Measurements from ENCODE around the gene SGMS1. TPM values are rescaled to one million over a fixed set of nuclear protein-coding genes. Genes with fewer than 3 reads are reported as not detected.

SGMS1 gene
- total RNA-seq, 4 donors from 2014 or later, result 28.3 to 44.5 (median 41.7) TPM

DNA sequence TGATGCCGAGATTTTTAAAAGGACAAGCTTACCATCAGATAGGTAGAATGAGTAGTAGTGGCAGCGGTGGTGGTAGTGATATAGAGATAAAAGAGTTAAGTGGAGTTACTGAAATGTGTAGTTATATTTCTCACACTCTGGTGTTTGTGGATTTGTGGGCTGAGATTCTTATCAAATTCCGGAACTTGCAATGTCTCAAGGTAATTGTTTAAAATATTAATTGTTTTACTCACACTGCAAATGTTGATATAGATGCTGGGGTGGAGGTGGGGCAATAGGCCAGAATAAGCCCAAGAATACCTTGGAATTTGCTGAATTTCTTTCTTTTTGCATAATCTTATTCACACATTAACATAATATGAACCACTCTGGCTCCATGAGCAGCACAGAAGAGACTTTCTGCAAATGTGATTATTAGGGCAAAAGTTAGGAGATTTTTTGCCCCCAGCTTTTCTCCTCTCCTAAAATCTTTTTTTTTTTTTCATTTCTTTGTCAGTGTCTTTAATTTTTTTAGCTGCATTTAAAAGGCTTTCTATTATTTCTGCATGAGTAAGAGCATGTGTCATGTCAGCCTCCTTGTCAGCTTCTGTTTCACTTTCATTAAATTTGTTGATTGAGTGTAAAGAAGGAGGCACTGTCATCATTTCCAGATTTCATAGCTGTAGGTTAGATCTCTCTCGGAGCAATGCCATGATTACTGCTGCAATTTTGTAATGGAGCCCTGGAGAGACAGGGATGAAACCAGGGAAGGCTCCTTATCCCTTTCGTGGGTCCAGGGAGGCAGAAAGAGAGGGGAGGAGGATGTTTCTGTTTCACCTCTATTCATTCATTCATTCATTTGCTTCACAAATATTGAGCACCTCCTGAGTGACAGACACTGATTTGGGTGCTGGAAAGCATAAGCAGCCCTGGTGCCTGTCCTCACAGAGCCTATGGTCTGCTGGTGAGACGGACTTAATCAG is 13.1 kb upstream of the SGMS1 start:
- Histone ChIP-seq H3K4me3 (no peak overlapping the region), H3K9me3 (no peaks in the 10 kb centered on the region), H3K4me1 (peaks cover 0 to 4% (median 0%) of the 10 kb centered on the region in 4 donors), H3K36me3 (no peaks in the 10 kb centered on the region), H3K27me3 (no peaks in the 10 kb centered on the region), H3K27ac (no peak overlapping the region)
- in situ Hi-C loops (cut with MboI; ENCODE audit: low pct_ligation_motif_present in 1 of 4, low pct_unique_long_range_greater_than_20kb in 1 of 4, low sequenced_read_pairs in 3 of 4) (no loop called here), intact Hi-C loops (cut with DNase I; ENCODE audit: low total_unique reads) (loop anchor here (10.0 kb wide), 1 partner anchor 342 kb away; no protein-coding TSS in a partner anchor)
- WGBS, 2 donors (ENCODE audit: low coverage in 1 of 2), result 70 to 78% methylated on average over 4 to 6 of the region's 6 CpGs
- no peak for DNase-seq
- TF ChIP-seq POLR2AphosphoS5 (IDR thresholded peaks at IDR 0.05) (no peak), EP300 (IDR thresholded peaks at IDR 0.05; ENCODE audit: low read depth) (no peak), POLR2A (IDR thresholded peaks at IDR 0.05) (no peak)
- TF ChIP-seq, protein P1, sequence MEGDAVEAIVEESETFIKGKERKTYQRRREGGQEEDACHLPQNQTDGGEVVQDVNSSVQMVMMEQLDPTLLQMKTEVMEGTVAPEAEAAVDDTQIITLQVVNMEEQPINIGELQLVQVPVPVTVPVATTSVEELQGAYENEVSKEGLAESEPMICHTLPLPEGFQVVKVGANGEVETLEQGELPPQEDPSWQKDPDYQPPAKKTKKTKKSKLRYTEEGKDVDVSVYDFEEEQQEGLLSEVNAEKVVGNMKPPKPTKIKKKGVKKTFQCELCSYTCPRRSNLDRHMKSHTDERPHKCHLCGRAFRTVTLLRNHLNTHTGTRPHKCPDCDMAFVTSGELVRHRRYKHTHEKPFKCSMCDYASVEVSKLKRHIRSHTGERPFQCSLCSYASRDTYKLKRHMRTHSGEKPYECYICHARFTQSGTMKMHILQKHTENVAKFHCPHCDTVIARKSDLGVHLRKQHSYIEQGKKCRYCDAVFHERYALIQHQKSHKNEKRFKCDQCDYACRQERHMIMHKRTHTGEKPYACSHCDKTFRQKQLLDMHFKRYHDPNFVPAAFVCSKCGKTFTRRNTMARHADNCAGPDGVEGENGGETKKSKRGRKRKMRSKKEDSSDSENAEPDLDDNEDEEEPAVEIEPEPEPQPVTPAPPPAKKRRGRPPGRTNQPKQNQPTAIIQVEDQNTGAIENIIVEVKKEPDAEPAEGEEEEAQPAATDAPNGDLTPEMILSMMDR (IDR thresholded peaks at IDR 0.05), result no peak

DNA sequence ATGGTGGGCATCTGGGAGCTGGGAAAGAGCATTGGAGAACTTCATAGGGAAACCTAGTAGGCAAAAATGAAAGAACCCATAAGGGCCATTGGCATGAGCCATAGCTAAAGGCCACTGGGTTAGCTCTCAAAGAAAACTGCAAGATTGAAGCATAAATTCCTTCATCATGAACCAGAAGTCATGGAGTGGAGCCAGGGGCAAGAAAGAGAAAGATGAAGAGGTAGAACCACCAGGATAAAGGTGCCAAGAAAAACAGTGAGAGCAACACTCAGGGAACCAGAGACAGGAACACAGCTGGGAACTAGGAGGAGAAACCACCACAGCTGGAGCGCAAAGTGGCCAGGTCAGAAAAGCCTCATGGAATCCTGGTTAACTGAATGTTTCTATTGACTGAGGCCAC is 11.5 kb upstream of the SGMS1 start:
- Histone ChIP-seq H3K27ac (no peak overlapping the region), H3K4me1 (peaks cover 0 to 4% (median 0%) of the 10 kb centered on the region in 4 donors), H3K9me3 (no peaks in the 10 kb centered on the region), H3K36me3 (no peaks in the 10 kb centered on the region), H3K4me3 (no peak overlapping the region), H3K27me3 (no peaks in the 10 kb centered on the region)
- WGBS, 2 donors (ENCODE audit: low coverage in 1 of 2), result 86 to 93% methylated on average over 1 of the region's 1 CpG
- TF ChIP-seq EP300 (IDR thresholded peaks at IDR 0.05; ENCODE audit: low read depth) (no peak), POLR2A (IDR thresholded peaks at IDR 0.05) (no peak), POLR2AphosphoS5 (IDR thresholded peaks at IDR 0.05) (no peak)
- TF ChIP-seq, protein P1 (IDR thresholded peaks at IDR 0.05), result no peak
- in situ Hi-C loops (cut with MboI; ENCODE audit: low pct_ligation_motif_present in 1 of 4, low pct_unique_long_range_greater_than_20kb in 1 of 4, low sequenced_read_pairs in 3 of 4), result no loop called here
- DNase-seq, result no peak
- intact Hi-C loops (cut with DNase I; ENCODE audit: low total_unique reads), result loop anchor here (10.0 kb wide), 1 partner anchor 340 kb away; no protein-coding TSS in a partner anchor

DNA sequence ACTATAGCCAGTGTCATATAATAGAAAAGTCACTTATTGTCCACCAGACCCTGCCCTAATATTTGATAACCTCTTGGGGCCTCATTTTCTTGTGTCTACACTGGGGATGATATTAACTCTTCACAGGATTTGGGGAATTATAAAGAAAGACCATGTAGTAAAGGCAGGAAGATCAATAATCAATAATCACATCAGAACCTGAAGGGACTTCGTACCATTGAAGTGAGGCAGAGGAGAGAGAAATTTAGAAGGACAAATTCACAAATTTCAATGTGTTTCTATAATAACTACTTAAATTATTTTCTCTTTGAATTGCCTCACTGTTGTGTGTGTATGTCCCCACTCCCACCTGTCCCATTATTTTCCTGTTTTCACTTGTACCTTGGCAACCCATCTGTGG is 10.7 kb upstream of the SGMS1 start:
- no peak for DNase-seq
- intact Hi-C loops (cut with DNase I; ENCODE audit: low total_unique reads), result loop anchor here (10.0 kb wide), 1 partner anchor 340 kb away; no protein-coding TSS in a partner anchor
- 95 to 100% methylated on average over 1 of the region's 1 CpG for WGBS, 2 donors (ENCODE audit: low coverage in 1 of 2)
- in situ Hi-C loops (cut with MboI; ENCODE audit: low pct_ligation_motif_present in 1 of 4, low pct_unique_long_range_greater_than_20kb in 1 of 4, low sequenced_read_pairs in 3 of 4), result no loop called here
- no peak for TF ChIP-seq POLR2AphosphoS5 (IDR thresholded peaks at IDR 0.05)
- TF ChIP-seq EP300 (IDR thresholded peaks at IDR 0.05; ENCODE audit: low read depth), result no peak
- no peak for TF ChIP-seq POLR2A (IDR thresholded peaks at IDR 0.05)
- TF ChIP-seq, protein P1 (IDR thresholded peaks at IDR 0.05), result no peak
- Histone ChIP-seq H3K27ac (no peak overlapping the region), H3K4me3 (no peak overlapping the region), H3K9me3 (no peaks in the 10 kb centered on the region), H3K4me1 (peaks cover 0 to 4% (median 0%) of the 10 kb centered on the region in 4 donors), H3K36me3 (no peaks in the 10 kb centered on the region), H3K27me3 (no peaks in the 10 kb centered on the region)

DNA sequence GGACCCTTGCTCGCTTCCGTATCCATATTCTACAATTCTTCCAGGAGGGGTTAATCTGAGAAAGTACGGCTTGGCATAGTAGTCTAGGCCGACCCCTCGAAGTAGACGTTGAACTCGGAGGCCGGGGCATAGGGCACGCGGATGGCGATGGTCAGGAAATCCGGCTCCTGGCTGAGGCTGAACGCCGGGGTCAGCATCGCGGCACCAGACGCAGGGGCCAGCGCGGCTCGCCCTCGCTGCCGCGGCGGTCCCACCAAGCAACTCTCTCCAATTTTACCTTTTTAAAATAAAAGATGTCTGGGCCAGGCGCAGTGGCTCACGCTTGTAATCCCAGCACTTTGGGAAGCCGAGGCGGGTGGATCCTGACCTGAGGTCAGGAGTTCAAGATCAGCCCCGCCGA is 7.3 kb upstream of the SGMS1 start:
- Histone ChIP-seq H3K36me3 (no peaks in the 10 kb centered on the region), H3K9me3 (no peaks in the 10 kb centered on the region), H3K27ac (no peak overlapping the region), H3K4me1 (peaks cover 0 to 2% (median 1%) of the 10 kb centered on the region in 4 donors), H3K4me3 (no peak overlapping the region), H3K27me3 (no peaks in the 10 kb centered on the region)
- 97% methylated on average over 30 of the region's 30 CpGs; no CpG with 5 or more reads in 1 of the 2 donors for WGBS, 2 donors (ENCODE audit: low coverage in 1 of 2)
- TF ChIP-seq POLR2AphosphoS5 (IDR thresholded peaks at IDR 0.05) (no peak), EP300 (IDR thresholded peaks at IDR 0.05; ENCODE audit: low read depth) (no peak), POLR2A (IDR thresholded peaks at IDR 0.05) (no peak)
- TF ChIP-seq, protein P1 (IDR thresholded peaks at IDR 0.05), result no peak
- DNase-seq, result no peak
- intact Hi-C loops (cut with DNase I; ENCODE audit: low total_unique reads) (loop anchor here (10.0 kb wide), 1 partner anchor 336 kb away; no protein-coding TSS in a partner anchor), in situ Hi-C loops (cut with MboI; ENCODE audit: low pct_ligation_motif_present in 1 of 4, low pct_unique_long_range_greater_than_20kb in 1 of 4, low sequenced_read_pairs in 3 of 4) (no loop called here)

All from transverse colon (tissue), 4 donors.